Stomach (tissue), 4 donors: ENCODE measurements around the gene NTRK3.
"Not testable (repeated sequence)": the region's sequence is repeated elsewhere in the genome, so short reads cannot be mapped to it uniquely, and the experiment has no call there.

ENCODE experiments used
- EP300 ChIP-seq: sonication (generic); formaldehyde crosslinking; IDR thresholded peaks from one replicate; pipeline ENCODE4 v1.6.1; 2017; ENCODE audit warnings: antibody characterized with exemption
- POLR2A ChIP-seq, 4 donors: fragments of 450-650 bp; IDR thresholded peaks; one replicate each; pipeline ENCODE4 v1.6.1; 2016; ENCODE audit warnings: antibody characterized with exemption in 4 of 4, control low read depth in 2 of 4, mild to moderate bottlenecking in 1 of 4, moderate library complexity in 1 of 4
- POLR2AphosphoS5 ChIP-seq, 3 donors: sonication (generic); formaldehyde crosslinking; IDR thresholded peaks; one replicate each; pipeline ENCODE4 v1.6.1; 2016; ENCODE audit warnings: antibody characterized with exemption in 3 of 3
- TF ChIP-seq, protein P1 (sequence below), 7 experiments: fragments of 450-650 bp in 4 of 7; fragments of 200-600 bp in 3 of 7; sonication (generic) in 3 of 7; IDR thresholded peaks; one replicate each; pipeline ENCODE4 v1.5.1; 2016 to 2019; ENCODE audit warnings: antibody characterized with exemption in 7 of 7, control low read depth in 2 of 7, mild to moderate bottlenecking in 1 of 7

DNA sequence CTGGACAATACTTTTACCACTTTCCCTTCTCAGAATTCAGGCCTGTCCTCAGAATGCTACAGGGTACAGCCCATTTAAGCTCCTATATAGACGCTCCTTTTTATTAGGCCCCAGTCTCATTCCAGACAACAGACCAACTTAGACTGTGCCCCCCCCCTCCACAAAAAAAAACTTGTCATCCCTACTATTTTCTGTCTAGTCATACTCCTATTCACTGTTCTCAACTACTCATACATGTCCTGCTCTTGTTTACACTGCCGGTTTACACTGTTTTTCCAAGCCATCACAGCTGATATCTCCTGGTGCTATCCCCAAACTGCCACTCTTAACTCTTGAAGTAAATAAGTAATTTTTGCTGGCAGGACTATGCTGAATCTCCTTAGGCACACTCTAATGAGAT, 420.7 kb downstream of the NTRK3 start:
- TF ChIP-seq, protein P1, sequence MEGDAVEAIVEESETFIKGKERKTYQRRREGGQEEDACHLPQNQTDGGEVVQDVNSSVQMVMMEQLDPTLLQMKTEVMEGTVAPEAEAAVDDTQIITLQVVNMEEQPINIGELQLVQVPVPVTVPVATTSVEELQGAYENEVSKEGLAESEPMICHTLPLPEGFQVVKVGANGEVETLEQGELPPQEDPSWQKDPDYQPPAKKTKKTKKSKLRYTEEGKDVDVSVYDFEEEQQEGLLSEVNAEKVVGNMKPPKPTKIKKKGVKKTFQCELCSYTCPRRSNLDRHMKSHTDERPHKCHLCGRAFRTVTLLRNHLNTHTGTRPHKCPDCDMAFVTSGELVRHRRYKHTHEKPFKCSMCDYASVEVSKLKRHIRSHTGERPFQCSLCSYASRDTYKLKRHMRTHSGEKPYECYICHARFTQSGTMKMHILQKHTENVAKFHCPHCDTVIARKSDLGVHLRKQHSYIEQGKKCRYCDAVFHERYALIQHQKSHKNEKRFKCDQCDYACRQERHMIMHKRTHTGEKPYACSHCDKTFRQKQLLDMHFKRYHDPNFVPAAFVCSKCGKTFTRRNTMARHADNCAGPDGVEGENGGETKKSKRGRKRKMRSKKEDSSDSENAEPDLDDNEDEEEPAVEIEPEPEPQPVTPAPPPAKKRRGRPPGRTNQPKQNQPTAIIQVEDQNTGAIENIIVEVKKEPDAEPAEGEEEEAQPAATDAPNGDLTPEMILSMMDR (IDR thresholded peaks at IDR 0.05), result not testable (repeated sequence)
- TF ChIP-seq POLR2A (IDR thresholded peaks at IDR 0.05); POLR2AphosphoS5 (IDR thresholded peaks at IDR 0.05); EP300: not testable (repeated sequence)
